ENCODE results near the gene PPP3R1.

DNA sequence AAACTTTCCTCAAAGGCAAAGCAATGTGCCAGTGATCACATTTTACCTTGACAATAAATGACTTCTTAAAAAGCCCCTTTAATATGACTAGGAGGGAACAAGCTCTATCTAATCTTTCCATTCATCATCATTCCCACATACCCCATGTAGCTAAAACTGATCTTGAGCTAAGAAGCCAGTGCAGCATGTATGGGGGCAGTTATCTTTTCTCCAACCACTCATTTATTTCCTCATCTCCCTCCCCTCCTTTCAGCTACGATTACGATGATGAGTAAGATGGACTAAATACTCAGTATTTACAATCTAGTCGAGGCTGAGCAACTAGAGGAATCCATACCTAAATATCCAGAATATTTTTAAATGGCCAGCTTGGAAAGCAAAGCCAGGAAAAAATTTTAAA lies 59.2 kb downstream of the PPP3R1 start:
- TF ChIP-seq POLR2A (IDR thresholded peaks at IDR 0.05; ENCODE audit: low read depth, low read length) (no peak), EZH2 (IDR thresholded peaks at IDR 0.05; ENCODE audit: borderline replicate concordance, low read depth, low read length, severe bottlenecking) (no peak), POLR2AphosphoS5 (IDR thresholded peaks at IDR 0.05; ENCODE audit: insufficient read depth, low read depth, low read length) (no peak)
- TF ChIP-seq, protein P1, sequence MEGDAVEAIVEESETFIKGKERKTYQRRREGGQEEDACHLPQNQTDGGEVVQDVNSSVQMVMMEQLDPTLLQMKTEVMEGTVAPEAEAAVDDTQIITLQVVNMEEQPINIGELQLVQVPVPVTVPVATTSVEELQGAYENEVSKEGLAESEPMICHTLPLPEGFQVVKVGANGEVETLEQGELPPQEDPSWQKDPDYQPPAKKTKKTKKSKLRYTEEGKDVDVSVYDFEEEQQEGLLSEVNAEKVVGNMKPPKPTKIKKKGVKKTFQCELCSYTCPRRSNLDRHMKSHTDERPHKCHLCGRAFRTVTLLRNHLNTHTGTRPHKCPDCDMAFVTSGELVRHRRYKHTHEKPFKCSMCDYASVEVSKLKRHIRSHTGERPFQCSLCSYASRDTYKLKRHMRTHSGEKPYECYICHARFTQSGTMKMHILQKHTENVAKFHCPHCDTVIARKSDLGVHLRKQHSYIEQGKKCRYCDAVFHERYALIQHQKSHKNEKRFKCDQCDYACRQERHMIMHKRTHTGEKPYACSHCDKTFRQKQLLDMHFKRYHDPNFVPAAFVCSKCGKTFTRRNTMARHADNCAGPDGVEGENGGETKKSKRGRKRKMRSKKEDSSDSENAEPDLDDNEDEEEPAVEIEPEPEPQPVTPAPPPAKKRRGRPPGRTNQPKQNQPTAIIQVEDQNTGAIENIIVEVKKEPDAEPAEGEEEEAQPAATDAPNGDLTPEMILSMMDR (IDR thresholded peaks at IDR 0.05; ENCODE audit: extremely low read depth in 1 of 2, insufficient read depth in 1 of 2, low read depth in 1 of 2, low read length in 2 of 2): no peak
- TF ChIP-seq, protein P2, sequence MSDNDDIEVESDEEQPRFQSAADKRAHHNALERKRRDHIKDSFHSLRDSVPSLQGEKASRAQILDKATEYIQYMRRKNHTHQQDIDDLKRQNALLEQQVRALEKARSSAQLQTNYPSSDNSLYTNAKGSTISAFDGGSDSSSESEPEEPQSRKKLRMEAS (IDR thresholded peaks at IDR 0.05; ENCODE audit: insufficient read depth, insufficient read length): no peak

All from endothelial cell of umbilical vein (primary cell).